WI38 (cell line): ENCODE measurements around the gene CALCOCO2.

ENCODE experiments used
- H3K4me3 ChIP-seq: 2 replicates; pipeline ENCODE4 v1.5.1; 2011; ENCODE audit warnings: low read depth, mild to moderate bottlenecking, control low read depth, low read length
- CTCF ChIP-seq: IDR thresholded peaks from 2 replicates; pipeline ENCODE4 v1.5.1; 2012; ENCODE audit warnings: low read depth, mild to moderate bottlenecking, control low read depth, low read length

Gene CALCOCO2

GRCh38 chr17:48854774-48855476 lies 24.1 kb downstream of the CALCOCO2 start:
- no peak for TF ChIP-seq CTCF
- no peak overlapping the region for H3K4me3 ChIP-seq

- H3K4me3 ChIP-seq: no peak overlapping the region
- no peak for TF ChIP-seq CTCF
Observed at GRCh38 chr17:48856122-48856821, 25.4 kb downstream of the CALCOCO2 start.

- H3K4me3 ChIP-seq: no peak overlapping the region
- peak; percentile 6; the same call in 1 of the 2 replicates for TF ChIP-seq CTCF
Observed at GRCh38 chr17:48860034-48860433, 29.2 kb downstream of the CALCOCO2 start.

- TF ChIP-seq CTCF: no peak
- H3K4me3 ChIP-seq: no peak overlapping the region
Observed at GRCh38 chr17:48860456-48860855, 29.6 kb downstream of the CALCOCO2 start.

GRCh38 chr17:48868916-48869500 lies 38.2 kb downstream of the CALCOCO2 start:
- no peak overlapping the region for H3K4me3 ChIP-seq
- no peak for TF ChIP-seq CTCF

GRCh38 chr17:48869821-48870318 lies 39.0 kb downstream of the CALCOCO2 start:
- no peak for TF ChIP-seq CTCF
- H3K4me3 ChIP-seq: no peak overlapping the region

GRCh38 chr17:48871035-48871550 lies 40.3 kb downstream of the CALCOCO2 start:
- no peak for TF ChIP-seq CTCF
- H3K4me3 ChIP-seq: no peak overlapping the region
